GM10266 (cell line): ENCODE measurements around the gene PLVAP.

ENCODE experiments used
- DNase-seq: peaks from one replicate; pipeline ENCODE4 v3.0.0; 2012; ENCODE audit errors: extremely low spot score
- TF ChIP-seq, protein P1 (sequence below): IDR thresholded peaks from 2 replicates; pipeline ENCODE4 v1.5.1; 2012; ENCODE audit warnings: mild to moderate bottlenecking, low read depth; ENCODE audit not compliant: control insufficient read depth, insufficient read depth; ENCODE audit errors: missing control alignments

PLVAP gene

DNA sequence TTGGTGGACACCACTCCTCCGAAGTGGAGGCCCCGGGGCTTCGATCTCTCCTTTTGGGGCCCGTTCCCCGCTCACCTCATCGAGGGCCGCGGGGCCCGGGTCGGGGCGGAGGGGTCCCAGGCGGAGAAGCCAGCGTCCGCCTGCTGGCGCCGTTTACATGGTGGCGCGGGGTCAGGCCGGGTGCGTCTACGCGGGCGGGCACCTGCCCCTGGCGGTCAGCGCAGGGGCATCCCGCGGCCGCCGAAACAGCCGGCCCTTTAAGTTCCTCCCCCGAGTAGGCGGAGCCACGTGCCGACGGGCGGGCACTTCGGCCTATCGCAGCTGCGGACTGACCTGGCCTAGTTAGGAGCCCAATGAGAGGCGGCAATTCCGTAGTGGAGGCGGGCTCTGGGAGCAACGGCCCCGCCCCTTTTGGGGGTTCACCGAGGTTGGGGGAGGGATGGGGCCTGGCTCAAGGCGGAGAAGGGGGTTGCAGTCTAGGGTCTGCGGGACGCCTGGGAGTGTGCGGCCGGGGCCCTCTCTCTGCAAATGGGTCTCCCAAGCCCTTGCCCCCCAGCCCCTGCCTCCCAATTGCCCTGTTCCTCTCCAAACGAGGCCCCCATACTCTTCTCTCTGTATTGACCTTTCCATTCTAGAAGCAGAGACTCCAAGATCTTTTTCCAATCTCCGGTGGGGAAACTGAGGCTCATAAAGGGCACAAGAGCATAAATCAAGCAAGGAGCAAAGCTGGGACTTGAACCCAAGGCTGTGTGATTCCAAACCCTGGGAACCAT is 73.8 kb downstream of the PLVAP start, which contains the start of gene ABHD8:
Gene ABHD8, minus strand, starts transcription at position 259 of the 773 bp plus-strand sequence. CDS start 1,809 bp downstream, outside the sequence.
- DNase-seq = peak; percentile 98
- TF ChIP-seq, protein P1, sequence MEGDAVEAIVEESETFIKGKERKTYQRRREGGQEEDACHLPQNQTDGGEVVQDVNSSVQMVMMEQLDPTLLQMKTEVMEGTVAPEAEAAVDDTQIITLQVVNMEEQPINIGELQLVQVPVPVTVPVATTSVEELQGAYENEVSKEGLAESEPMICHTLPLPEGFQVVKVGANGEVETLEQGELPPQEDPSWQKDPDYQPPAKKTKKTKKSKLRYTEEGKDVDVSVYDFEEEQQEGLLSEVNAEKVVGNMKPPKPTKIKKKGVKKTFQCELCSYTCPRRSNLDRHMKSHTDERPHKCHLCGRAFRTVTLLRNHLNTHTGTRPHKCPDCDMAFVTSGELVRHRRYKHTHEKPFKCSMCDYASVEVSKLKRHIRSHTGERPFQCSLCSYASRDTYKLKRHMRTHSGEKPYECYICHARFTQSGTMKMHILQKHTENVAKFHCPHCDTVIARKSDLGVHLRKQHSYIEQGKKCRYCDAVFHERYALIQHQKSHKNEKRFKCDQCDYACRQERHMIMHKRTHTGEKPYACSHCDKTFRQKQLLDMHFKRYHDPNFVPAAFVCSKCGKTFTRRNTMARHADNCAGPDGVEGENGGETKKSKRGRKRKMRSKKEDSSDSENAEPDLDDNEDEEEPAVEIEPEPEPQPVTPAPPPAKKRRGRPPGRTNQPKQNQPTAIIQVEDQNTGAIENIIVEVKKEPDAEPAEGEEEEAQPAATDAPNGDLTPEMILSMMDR = peak; percentile 43

DNA sequence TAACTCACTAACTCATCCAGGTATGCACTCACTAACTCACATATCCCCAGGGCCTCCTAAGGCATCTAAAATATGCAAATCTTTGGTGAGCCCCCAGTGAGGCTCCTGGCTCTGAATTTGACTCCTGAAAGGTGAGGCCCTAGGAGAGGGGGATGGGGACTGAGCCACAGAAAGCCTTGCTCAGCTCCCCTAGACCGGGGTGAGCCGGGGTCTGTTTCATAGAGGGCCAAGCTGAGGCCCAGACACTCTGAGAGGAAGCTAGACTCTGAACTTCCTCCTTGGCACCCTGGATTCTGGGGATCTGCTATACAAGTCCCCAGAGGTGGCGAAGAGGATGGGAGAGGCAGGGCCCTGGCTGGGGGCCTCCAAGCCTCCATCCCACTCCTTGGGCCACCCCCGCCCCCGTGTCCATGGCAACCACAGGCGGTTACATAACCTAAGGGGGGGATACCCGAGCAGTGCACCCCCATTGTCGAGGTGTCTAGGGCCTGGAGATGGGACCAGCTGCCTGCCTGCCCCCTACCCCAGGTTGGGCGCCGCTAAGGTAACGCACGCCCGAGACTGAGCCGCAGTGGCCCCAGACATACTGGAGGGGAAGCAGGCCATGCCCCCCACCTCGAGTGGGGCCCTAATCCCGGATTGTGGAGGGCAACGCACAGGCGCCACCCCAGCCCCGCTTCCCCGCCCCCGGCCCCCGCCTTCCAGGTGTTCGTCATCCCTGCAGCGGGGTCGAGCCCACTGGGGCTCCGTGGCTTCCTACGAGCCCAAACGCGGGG is 74.6 kb downstream of the PLVAP start:
- TF ChIP-seq, protein P1 = no peak
- DNase-seq = no peak
